Lung (tissue), 12 donors: ENCODE measurements around the gene C16orf92. TPM values are rescaled to one million over a fixed set of nuclear protein-coding genes. Genes with fewer than 3 reads are reported as not detected.
"Not testable (repeated sequence)": the region's sequence is repeated elsewhere in the genome, so short reads cannot be mapped to it uniquely, and the experiment has no call there.

ENCODE experiments used
- ATAC-seq: fragments of 200-7000 bp; cut with Tn5 transposase; one replicate; pipeline ENCODE4 v1.9.1; 2020; ENCODE audit warnings: moderate number of reproducible peaks; ENCODE audit not compliant: insufficient read depth, low FRiP score
- DNase-seq, 3 donors: peaks; one replicate each; pipeline ENCODE4 v3.0.0-alpha.2; 2013 to 2017
- H3K27ac ChIP-seq, 2 donors: one replicate each; pipeline ENCODE4 v1.5.1; 2013; ENCODE audit warnings: mild to moderate bottlenecking in 2 of 2, moderate library complexity in 2 of 2, control low read depth in 1 of 2, inconsistent platforms in 1 of 2, low read depth in 1 of 2, low read length in 1 of 2
- H3K27me3 ChIP-seq, 3 donors: one replicate each; pipeline ENCODE4 v1.5.1; 2013; ENCODE audit warnings: low read length in 2 of 3; ENCODE audit not compliant: control insufficient read depth in 3 of 3, insufficient read depth in 3 of 3
- H3K36me3 ChIP-seq, 4 donors: one replicate each; pipeline ENCODE4 v1.5.1; 2013; ENCODE audit warnings: low read length in 4 of 4, mild to moderate bottlenecking in 1 of 4, moderate library complexity in 1 of 4; ENCODE audit not compliant: control insufficient read depth in 4 of 4, insufficient read depth in 4 of 4
- H3K4me1 ChIP-seq, 5 donors: one replicate each; pipeline ENCODE4 v1.5.1; 2013; ENCODE audit warnings: low read length in 5 of 5, mild to moderate bottlenecking in 2 of 5, moderate library complexity in 1 of 5; ENCODE audit not compliant: control insufficient read depth in 5 of 5, insufficient read depth in 5 of 5
- H3K4me3 ChIP-seq: one replicate; pipeline ENCODE4 v1.5.1; 2013; ENCODE audit warnings: mild to moderate bottlenecking, control low read depth, moderate library complexity
- H3K9ac ChIP-seq, 2 donors: one replicate each; pipeline ENCODE4 v1.5.1; 2013; ENCODE audit warnings: low read length in 2 of 2, control low read depth in 1 of 2; ENCODE audit not compliant: insufficient read depth in 1 of 2
- H3K9me3 ChIP-seq, 4 donors: one replicate each; pipeline ENCODE4 v1.5.1; 2013; ENCODE audit warnings: low read length in 3 of 4, mild to moderate bottlenecking in 1 of 4, moderate library complexity in 1 of 4; ENCODE audit not compliant: control insufficient read depth in 4 of 4, insufficient read depth in 3 of 4
- CTCF ChIP-seq: IDR thresholded peaks from 2 replicates; pipeline ENCODE4 v1.5.1; 2012; ENCODE audit warnings: mild to moderate bottlenecking; ENCODE audit errors: control extremely low read depth, extremely low read depth
- WGBS, 2 donors: extraction: QIAGEN DNeasy Blood & Tissue Kit; methylation state at CpG; one replicate each; pipeline ENCODE4 v1.1.7; 2013; 5-methylcytosine and 5-hydroxymethylcytosine counted together
- polyA plus RNA-seq, 2 donors: library from polyadenylated mRNA; stranded (reverse); fragments of 200-250 nt; gene quantifications; one replicate each; pipeline ENCODE4 v1.2.1, GENCODE V29; 2013
- total RNA-seq, 2 donors: library from RNA; depleted of rRNA in 1 of 2; stranded (reverse); fragments of >200 nt in 1 of 2; gene quantifications; one replicate each; pipeline ENCODE4 v1.2.1, GENCODE V29; 2014 to 2021
- donor health status: control.
- donor health status: control.
- donor health status: Bipolar disorder and iron deficiency.
- donor health status: healthy.
- donor health status: DM: yes; HTN: yes; CAD: no.

C16orf92 gene
- total and polyA plus RNA-seq, 4 donors: not detected

GRCh38 chr16:30009990-30010843, 12.8 kb upstream of the C16orf92 start:
- Histone ChIP-seq H3K4me3 (no peak overlapping the region), H3K27me3 (peaks cover 4 to 31% (median 8%) of the 10 kb centered on the region in 3 donors), H3K9me3 (peaks cover 0 to 3% (median 0%) of the 10 kb centered on the region in 4 donors), H3K4me1 (peaks cover 0 to 7% (median 0%) of the 10 kb centered on the region in 5 donors), H3K9ac (no peak overlapping the region), H3K27ac (no peak overlapping the region), H3K36me3 (peaks cover 0 to 2% (median 0%) of the 10 kb centered on the region in 4 donors)
- ATAC-seq (no peak), DNase-seq (no peak)
- TF ChIP-seq CTCF: no peak
- whole genome bisulfite sequencing, 2 donors: 18 to 22% methylated on average over 34 of the region's 34 CpGs

GRCh38 chr16:30010844-30011713, 11.9 kb upstream of the C16orf92 start, which contains the start of gene DOC2A:
Gene DOC2A, minus strand, starts transcription at chr16:30011027. Its CDS starts 805 bp downstream, at chr16:30010222.
- no peak for TF ChIP-seq CTCF
- WGBS, 2 donors: 1% methylated on average over 53 to 99 of the region's 99 CpGs
- H3K4me1 ChIP-seq: peaks cover 0 to 7% (median 0%) of the 10 kb centered on the region in 5 donors
- DNase-seq: no peak
- H3K27me3 ChIP-seq: peaks cover 4 to 31% (median 8%) of the 10 kb centered on the region in 3 donors
- H3K36me3 ChIP-seq: peaks cover 0 to under 1% (median 0%) of the 10 kb centered on the region in 4 donors
- no peak within 1 kb of the TSS for H3K9ac ChIP-seq
- H3K27ac ChIP-seq: no peak within 1 kb of the TSS
- no peak within 1 kb of the TSS for H3K4me3 ChIP-seq
- H3K9me3 ChIP-seq: peaks cover 0 to 3% (median 0%) of the 10 kb centered on the region in 4 donors
- no peak for ATAC-seq

- Histone ChIP-seq H3K36me3 (no peaks in the 10 kb centered on the region), H3K9ac (no peak overlapping the region), H3K27ac (no peak overlapping the region), H3K9me3 (peaks cover 0 to 3% (median 0%) of the 10 kb centered on the region in 4 donors), H3K4me3 (no peak overlapping the region), H3K27me3 (peaks cover 4 to 31% (median 8%) of the 10 kb centered on the region in 3 donors), H3K4me1 (peaks cover 0 to 7% (median 0%) of the 10 kb centered on the region in 5 donors)
- DNase-seq (no peak), ATAC-seq (no peak)
- WGBS, 2 donors: 18 to 19% methylated on average over 28 to 31 of the region's 31 CpGs
- no peak for TF ChIP-seq CTCF
Observed at GRCh38 chr16:30011714-30012504, 11.1 kb upstream of the C16orf92 start.

- peaks cover 4 to 31% (median 8%) of the 10 kb centered on the region in 3 donors for H3K27me3 ChIP-seq
- ATAC-seq, H3K4me1 ChIP-seq, H3K27ac ChIP-seq, H3K9ac ChIP-seq, H3K36me3 ChIP-seq, DNase-seq, H3K9me3 ChIP-seq, H3K4me3 ChIP-seq: not testable (repeated sequence)
- WGBS, 2 donors: 81 to 87% methylated on average over 14 of the region's 14 CpGs
Observed at GRCh38 chr16:30012598-30012997, 10.4 kb upstream of the C16orf92 start.

- H3K27me3 ChIP-seq: peaks cover 0 to 18% (median 8%) of the 10 kb centered on the region in 3 donors
- not testable (repeated sequence) for DNase-seq, H3K9ac ChIP-seq, H3K4me1 ChIP-seq, H3K36me3 ChIP-seq, H3K4me3 ChIP-seq, H3K27ac ChIP-seq, ATAC-seq, H3K9me3 ChIP-seq
- WGBS, 2 donors: 90 to 93% methylated on average over 7 of the region's 7 CpGs
Observed at GRCh38 chr16:30015450-30015849, 7.5 kb upstream of the C16orf92 start.
